RPMI7951 (cell line): ENCODE data around the gene IGSF21. TPM values are rescaled to one million over a fixed set of nuclear protein-coding genes. Genes with fewer than 3 reads are reported as not detected.
A peak's percentile ranks its signal among the peaks of the same experiment; 100 is the strongest.
"Not testable (repeated sequence)": the region's sequence is repeated elsewhere in the genome, so short reads cannot be mapped to it uniquely, and the experiment has no call there.

Experiments
- DNase-seq: peaks from one replicate; pipeline ENCODE4 v3.0.0-alpha.2; 2012; ENCODE audit warnings: low read depth
- total RNA-seq: library from RNA; depleted of rRNA; stranded (reverse); fragments of >200 nt; shearing (Covaris generic); gene quantifications from 2 replicates; pipeline ENCODE4 v1.2.3, GENCODE V29; 2014

Gene IGSF21
- total RNA-seq, 1 experiment from 2014 or later, result not detected

- DNase-seq, result no peak
Measured at GRCh38 chr1:18353992-18354391, 246.4 kb downstream of the IGSF21 start.

- DNase-seq, result no peak
Measured at GRCh38 chr1:18354612-18355011, 247.0 kb downstream of the IGSF21 start.

- DNase-seq, result no peak
Measured at GRCh38 chr1:18357622-18358230, 250.1 kb downstream of the IGSF21 start.

GRCh38 chr1:18358600-18358999 lies 251.0 kb downstream of the IGSF21 start:
- no peak for DNase-seq

GRCh38 chr1:18360251-18360650 lies 252.7 kb downstream of the IGSF21 start:
- no peak for DNase-seq

- DNase-seq, result no peak
Measured at GRCh38 chr1:18362150-18362549, 254.6 kb downstream of the IGSF21 start.

GRCh38 chr1:18363436-18363835 lies 255.8 kb downstream of the IGSF21 start:
- no peak for DNase-seq

GRCh38 chr1:18365099-18365705 lies 257.6 kb downstream of the IGSF21 start:
- no peak for DNase-seq

- DNase-seq, result not testable (repeated sequence)
Measured at GRCh38 chr1:18372505-18372904, 264.9 kb downstream of the IGSF21 start.

- no peak for DNase-seq
Measured at GRCh38 chr1:18373151-18373550, 265.6 kb downstream of the IGSF21 start.

- DNase-seq, result no peak
Measured at GRCh38 chr1:18373882-18374493, 266.4 kb downstream of the IGSF21 start.

GRCh38 chr1:18376661-18377060 lies 269.1 kb downstream of the IGSF21 start:
- DNase-seq, result no peak

GRCh38 chr1:18380288-18380687 lies 272.7 kb downstream of the IGSF21 start:
- DNase-seq, result no peak

- DNase-seq, result no peak
Measured at GRCh38 chr1:18384059-18384458, 276.5 kb downstream of the IGSF21 start.

- no peak for DNase-seq
Measured at GRCh38 chr1:18384471-18384870, 276.9 kb downstream of the IGSF21 start.

GRCh38 chr1:18385239-18385790 lies 277.7 kb downstream of the IGSF21 start:
- DNase-seq, result no peak

GRCh38 chr1:18386591-18386990 lies 279.0 kb downstream of the IGSF21 start:
- DNase-seq, result no peak

- no peak for DNase-seq
Measured at GRCh38 chr1:18387307-18387706, 279.7 kb downstream of the IGSF21 start.

- DNase-seq, result no peak
Measured at GRCh38 chr1:18390953-18391352, 283.4 kb downstream of the IGSF21 start.

GRCh38 chr1:18394563-18395156 lies 287.1 kb downstream of the IGSF21 start:
- DNase-seq, result no peak

GRCh38 chr1:18396247-18396980 lies 288.8 kb downstream of the IGSF21 start:
- peak; percentile 33 for DNase-seq

GRCh38 chr1:18397641-18398040 lies 290.0 kb downstream of the IGSF21 start:
- DNase-seq, result no peak
